ENCODE measurements around the gene TMEM132D. TPM values are rescaled to one million over a fixed set of nuclear protein-coding genes. Genes with fewer than 3 reads are reported as not detected.

Gene TMEM132D
- total and polyA plus RNA-seq, 2 donors from 2014 or later, result 0.13 TPM; not detected in 1

DNA sequence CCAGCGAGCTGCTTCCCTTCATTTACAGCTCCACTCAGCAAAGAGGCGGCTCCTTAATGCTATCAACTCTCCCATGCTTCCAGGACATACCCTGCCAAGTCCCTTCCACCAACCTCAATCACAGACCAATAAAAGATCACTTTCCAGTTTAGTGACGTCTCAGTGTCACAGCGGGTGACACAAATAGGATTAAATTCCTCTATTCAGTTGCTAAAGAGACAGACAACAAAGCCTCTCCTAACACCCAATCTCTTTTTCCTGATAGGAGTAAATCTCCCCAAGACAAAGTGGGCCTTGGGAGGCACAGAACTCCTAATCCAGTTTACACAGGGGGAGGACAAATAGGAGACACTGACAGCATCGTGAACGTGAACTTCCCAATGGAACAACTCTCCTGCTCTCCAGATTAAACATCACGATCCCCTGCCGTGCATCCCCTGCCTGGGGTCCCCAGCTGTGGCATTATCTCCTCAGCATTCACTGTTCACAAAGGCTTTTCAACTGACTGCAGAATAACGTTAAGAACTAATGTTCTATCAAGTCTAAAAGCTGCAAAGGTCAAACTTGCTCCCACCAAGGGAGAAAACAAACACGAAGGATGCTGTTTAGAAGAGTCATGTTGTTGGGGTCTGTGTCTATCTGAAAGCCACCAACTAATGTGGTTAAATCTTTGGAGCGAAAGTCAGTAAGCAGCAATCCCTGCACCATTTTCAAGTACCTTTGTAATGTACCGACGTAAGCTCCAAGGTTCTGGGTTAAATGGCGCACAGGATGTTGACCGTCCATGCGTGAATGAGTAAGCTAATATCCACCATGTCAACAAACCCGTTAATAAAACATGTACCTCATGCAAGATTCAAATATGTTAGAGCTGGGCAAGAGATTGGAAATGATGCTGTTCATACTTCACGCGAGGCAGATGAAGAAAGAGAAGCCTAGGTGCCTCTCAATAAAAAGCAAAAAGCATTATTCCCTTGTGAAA is 31.5 kb downstream of the TMEM132D start:
- no peak overlapping the region for H3K9ac ChIP-seq (ENCODE audit: low read length in 3 of 3)
- no peaks in the 10 kb centered on the region for H3K27me3 ChIP-seq (ENCODE audit: control insufficient read depth, insufficient read depth, low read length)
- no peak for TF ChIP-seq CTCF (IDR thresholded peaks at IDR 0.05; ENCODE audit: borderline replicate concordance, extremely low read depth, insufficient read depth)
- H3K27ac ChIP-seq (ENCODE audit: low read depth in 2 of 2, low read length in 2 of 2), result no peak overlapping the region
- DNase-seq, result peak in 2 of 5 donors; percentile 33 to 37
- no peak for FAIRE-seq
- H3K4me1 ChIP-seq (ENCODE audit: control insufficient read depth in 2 of 3, insufficient read depth in 2 of 3, low read depth in 1 of 3, low read length in 3 of 3), result no peaks in the 10 kb centered on the region
- intact Hi-C loops (cut with DNase I), result no loop called here
- no peaks in the 10 kb centered on the region for H3K9me3 ChIP-seq (ENCODE audit: control insufficient read depth in 2 of 3, insufficient read depth in 1 of 3, low read length in 3 of 3)
- no peaks in the 10 kb centered on the region for H3K36me3 ChIP-seq (ENCODE audit: control insufficient read depth in 2 of 3, insufficient read depth in 3 of 3, low read length in 3 of 3)
- no peak overlapping the region for H3K4me3 ChIP-seq (ENCODE audit: low read length in 3 of 3)

DNA sequence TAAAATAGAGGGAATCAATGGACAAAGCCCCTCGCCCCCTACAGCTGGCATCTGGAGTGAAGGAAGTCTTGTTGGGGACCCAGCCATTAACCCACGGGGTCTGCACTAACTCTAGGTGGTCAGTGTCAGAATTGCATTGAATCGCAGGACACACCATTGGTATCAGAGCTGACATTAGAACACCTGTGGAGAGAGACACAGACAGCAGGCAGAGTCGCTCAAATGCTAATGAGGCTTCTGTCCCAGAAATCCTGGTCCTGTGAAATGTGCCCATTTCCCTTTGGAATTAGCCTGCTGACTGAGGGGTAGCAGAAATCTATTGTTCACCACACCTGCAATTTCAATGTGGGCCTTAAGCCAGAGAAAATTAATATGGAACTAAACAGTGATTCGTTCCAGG is 33.0 kb downstream of the TMEM132D start:
- Histone ChIP-seq H3K4me3 (ENCODE audit: low read length in 3 of 3) (no peak overlapping the region), H3K9ac (ENCODE audit: low read length in 3 of 3) (no peak overlapping the region), H3K27ac (ENCODE audit: low read depth in 2 of 2, low read length in 2 of 2) (no peak overlapping the region), H3K4me1 (ENCODE audit: control insufficient read depth in 2 of 3, insufficient read depth in 2 of 3, low read depth in 1 of 3, low read length in 3 of 3) (no peaks in the 10 kb centered on the region), H3K36me3 (ENCODE audit: control insufficient read depth in 2 of 3, insufficient read depth in 3 of 3, low read length in 3 of 3) (no peaks in the 10 kb centered on the region), H3K27me3 (ENCODE audit: control insufficient read depth, insufficient read depth, low read length) (no peaks in the 10 kb centered on the region), H3K9me3 (ENCODE audit: control insufficient read depth in 2 of 3, insufficient read depth in 1 of 3, low read length in 3 of 3) (no peaks in the 10 kb centered on the region)
- TF ChIP-seq CTCF (IDR thresholded peaks at IDR 0.05; ENCODE audit: borderline replicate concordance, extremely low read depth, insufficient read depth), result no peak
- no peak for FAIRE-seq
- intact Hi-C loops (cut with DNase I), result no loop called here
- no peak for DNase-seq

DNA sequence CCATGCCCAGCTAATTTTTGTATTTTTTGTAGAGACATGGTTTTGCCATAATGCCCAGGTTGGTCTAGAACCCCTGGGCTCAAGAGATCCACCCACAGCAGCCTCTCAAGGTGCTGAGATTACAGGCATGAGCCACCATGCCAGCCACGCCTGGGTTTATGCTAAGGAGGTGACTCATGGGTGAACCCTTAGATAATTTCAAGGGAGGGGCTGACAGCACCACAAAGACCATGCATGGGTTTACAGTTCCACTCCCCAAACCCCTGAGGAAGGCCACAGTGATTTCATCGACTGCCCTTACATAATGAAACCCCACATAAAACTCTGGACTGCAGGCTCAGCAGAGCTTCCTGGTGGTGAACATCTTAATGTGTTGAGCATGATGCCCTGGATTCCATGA is 33.7 kb downstream of the TMEM132D start:
- FAIRE-seq (no peak), DNase-seq (no peak)
- H3K27me3 ChIP-seq (ENCODE audit: control insufficient read depth, insufficient read depth, low read length), result no peaks in the 10 kb centered on the region
- no peaks in the 10 kb centered on the region for H3K36me3 ChIP-seq (ENCODE audit: control insufficient read depth in 2 of 3, insufficient read depth in 3 of 3, low read length in 3 of 3)
- no peaks in the 10 kb centered on the region for H3K4me1 ChIP-seq (ENCODE audit: control insufficient read depth in 2 of 3, insufficient read depth in 2 of 3, low read depth in 1 of 3, low read length in 3 of 3)
- intact Hi-C loops (cut with DNase I), result no loop called here
- TF ChIP-seq CTCF (IDR thresholded peaks at IDR 0.05; ENCODE audit: borderline replicate concordance, extremely low read depth, insufficient read depth), result no peak
- H3K9ac ChIP-seq (ENCODE audit: low read length in 3 of 3), result no peak overlapping the region
- no peak overlapping the region for H3K4me3 ChIP-seq (ENCODE audit: low read length in 3 of 3)
- no peaks in the 10 kb centered on the region for H3K9me3 ChIP-seq (ENCODE audit: control insufficient read depth in 2 of 3, insufficient read depth in 1 of 3, low read length in 3 of 3)
- H3K27ac ChIP-seq (ENCODE audit: low read depth in 2 of 2, low read length in 2 of 2), result no peak overlapping the region

Data from kidney (tissue), 14 donors.